Thyroid gland (tissue), 4 donors: ENCODE results near the gene GALK2.

Experiments
- CTCF ChIP-seq, 6 experiments: fragments of 200-600 bp in 3 of 6; fragments of 450-650 bp in 3 of 6; sonication (generic) in 3 of 6; IDR thresholded peaks; one replicate each; pipeline ENCODE4 v1.5.1; 2016 to 2019; ENCODE audit warnings: antibody characterized with exemption in 6 of 6, mild to moderate bottlenecking in 2 of 6, inconsistent platforms in 1 of 6, moderate library complexity in 1 of 6
- POLR2A ChIP-seq, 2 donors: fragments of 450-650 bp; IDR thresholded peaks; one replicate each; pipeline ENCODE4 v1.6.1; 2017; ENCODE audit warnings: antibody characterized with exemption in 2 of 2, mild to moderate bottlenecking in 2 of 2, moderate library complexity in 1 of 2

- TF ChIP-seq POLR2A (IDR thresholded peaks at IDR 0.05), result no peak
- no peak for TF ChIP-seq CTCF (IDR thresholded peaks at IDR 0.05)
These were observed 95.9 kb downstream of the GALK2 start for GRCh38 chr15:49265911-49266310.
